DMS153 treated with DMSO at 0.1 percent for 48 hours (cell line): ENCODE results near the gene PRKAR1A.
"Not testable (repeated sequence)": the region's sequence is repeated elsewhere in the genome, so short reads cannot be mapped to it uniquely, and the experiment has no call there.

Experiments
- DNase-seq: peaks from one replicate; lab custom pipeline; 2025; ENCODE audit not compliant: unreplicated experiment; lab: John Stamatoyannopoulos, UW

Gene PRKAR1A

DNA sequence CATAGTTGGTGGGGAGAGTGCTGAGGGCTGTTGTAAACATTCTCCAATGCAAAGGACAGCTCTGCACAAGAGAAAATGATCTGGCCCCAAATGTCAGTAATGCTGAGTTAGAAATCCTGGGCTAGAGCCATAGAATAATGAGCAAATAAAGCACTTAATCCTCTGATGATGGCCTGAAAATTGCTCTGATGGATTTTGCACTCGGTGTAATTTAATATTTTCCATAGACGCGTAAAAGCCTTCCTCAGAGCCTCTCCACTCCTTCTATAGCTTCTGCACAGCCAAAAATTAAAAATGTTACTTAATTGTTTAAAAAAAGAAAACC is 65.2 kb downstream of the PRKAR1A start:
- no peak for DNase-seq

DNA sequence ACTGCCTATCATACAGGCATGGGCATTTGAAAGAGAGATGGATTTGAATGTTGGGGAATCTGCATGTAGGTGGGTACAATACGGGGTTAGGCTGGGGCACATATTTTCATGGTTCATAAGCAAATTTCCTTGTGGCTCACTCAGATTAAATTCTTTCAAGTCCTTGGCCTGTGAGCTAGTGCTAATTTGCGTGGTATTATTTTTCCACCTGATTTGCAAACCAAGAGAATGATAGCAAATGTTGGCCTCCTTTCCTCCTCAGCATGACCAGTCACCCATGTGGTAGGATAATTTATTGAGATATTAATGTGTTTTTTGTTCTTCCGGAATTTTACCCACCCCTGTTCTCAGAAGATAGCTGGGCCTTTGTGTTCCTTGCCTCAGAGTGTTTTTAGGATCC is 66.0 kb downstream of the PRKAR1A start:
- no peak for DNase-seq

DNA sequence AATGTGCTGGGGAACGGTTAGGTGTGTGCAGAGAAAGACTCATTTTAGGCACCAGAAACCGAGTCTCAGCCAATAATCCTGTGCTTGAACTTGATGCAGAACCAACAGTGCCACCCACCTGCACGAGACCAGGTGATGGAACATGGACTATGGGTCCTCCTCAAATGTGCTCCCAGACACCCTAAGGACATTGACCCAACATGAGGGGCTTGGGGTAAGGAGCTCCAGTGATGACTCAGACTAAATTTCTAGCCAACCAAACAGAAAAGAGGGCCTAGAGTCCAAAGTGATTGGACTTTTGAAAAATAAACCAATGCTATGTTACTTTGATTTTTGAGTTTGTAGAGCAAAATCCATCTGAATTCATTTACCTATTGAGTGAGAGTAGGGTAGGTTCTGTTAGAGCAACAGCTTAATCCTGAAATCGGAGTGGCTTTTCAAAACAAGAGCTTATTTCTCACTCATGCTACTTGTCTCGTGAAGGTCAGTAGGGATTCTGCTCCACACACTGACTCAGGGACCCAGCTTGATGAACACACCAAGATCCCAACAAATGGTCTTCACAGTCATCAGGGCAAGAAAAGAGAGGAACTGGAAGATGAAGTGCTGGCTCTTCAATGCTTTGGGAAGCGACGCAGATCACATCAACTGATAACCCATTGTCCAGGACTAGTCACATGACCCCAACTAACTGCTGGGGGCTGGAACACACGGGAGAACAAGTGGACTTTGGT is 67.1 kb downstream of the PRKAR1A start:
- no peak for DNase-seq

DNA sequence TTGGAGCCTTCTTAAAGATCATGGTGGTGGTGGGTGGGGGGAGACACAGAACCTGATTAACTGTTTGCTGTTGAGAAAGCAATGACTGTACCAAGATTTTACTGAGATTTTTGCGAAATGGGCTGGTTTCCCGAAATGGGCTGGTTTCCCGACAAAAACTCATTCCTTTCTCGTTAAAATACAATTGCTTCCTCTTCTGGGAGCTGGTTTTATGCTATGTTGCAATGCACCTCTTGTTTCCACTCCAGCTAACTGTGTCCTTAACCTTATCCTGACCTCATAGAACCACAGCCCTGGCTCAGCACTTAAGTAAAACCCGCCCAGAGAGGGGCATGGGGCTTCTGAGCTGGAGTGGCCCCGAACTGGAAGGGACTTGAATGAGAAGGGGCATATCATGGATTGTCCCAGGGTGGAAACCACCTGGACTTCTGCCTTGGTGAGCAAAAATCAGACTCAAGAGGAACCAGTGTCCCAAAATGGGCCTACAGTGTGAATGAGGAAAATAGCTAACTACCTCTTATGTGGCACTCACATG is 68.1 kb downstream of the PRKAR1A start:
- no peak for DNase-seq

DNA sequence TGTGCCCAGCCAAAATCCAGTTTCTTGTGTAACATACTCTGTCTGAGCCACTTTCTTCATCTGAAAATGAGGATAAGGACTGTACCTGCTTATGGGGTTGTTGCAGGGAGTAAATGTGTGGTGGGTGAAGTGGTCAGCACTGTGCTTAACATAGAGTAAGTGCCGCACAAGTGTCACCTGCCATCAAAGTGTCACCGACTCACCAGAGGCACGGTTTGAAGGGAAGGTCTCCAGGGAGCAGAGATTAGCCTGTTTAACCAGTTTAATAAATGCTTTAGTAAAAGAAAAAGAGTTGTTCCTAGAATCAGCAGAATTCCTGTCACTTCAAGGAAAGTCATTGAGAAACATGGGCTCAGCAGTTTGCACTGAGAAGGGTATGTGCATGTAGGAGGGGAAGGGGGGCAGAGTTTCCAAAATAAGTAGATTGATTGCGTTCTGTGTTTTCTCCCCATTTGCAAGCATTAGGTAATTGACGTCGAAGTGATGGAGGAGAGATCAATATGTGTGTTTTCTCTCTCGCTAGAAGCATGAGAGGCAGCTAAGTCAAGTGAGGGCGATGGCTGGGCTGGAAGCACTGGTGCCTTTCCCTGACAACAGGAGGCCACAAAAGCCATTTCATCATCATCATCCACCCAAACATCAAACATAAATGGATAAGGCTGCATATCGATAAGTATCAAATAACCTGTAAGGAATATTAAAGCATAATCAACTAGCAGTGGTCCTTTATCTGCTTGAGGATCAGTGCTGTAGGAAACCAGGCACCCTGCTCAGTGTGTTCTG is 69.8 kb downstream of the PRKAR1A start:
- DNase-seq: no peak

DNA sequence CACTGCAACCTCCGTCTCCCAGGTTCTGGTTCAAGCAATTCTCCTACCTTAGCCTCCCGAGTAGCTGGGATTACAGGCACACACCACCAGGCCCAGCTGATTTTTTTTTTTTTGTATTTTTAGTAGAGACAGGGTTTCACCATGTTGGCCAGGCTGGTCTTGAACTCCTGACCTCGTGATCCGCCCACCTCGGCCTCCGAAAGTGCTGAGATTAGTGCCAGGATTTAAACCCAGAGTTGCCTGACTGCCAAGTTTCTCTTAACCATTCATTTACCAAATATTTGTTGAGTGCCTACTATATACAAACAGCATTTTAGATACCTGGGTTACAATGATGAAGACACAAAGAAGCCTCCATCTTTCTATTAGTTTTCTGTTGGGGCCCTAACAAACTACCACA is 70.6 kb downstream of the PRKAR1A start:
- not testable (repeated sequence) for DNase-seq

DNA sequence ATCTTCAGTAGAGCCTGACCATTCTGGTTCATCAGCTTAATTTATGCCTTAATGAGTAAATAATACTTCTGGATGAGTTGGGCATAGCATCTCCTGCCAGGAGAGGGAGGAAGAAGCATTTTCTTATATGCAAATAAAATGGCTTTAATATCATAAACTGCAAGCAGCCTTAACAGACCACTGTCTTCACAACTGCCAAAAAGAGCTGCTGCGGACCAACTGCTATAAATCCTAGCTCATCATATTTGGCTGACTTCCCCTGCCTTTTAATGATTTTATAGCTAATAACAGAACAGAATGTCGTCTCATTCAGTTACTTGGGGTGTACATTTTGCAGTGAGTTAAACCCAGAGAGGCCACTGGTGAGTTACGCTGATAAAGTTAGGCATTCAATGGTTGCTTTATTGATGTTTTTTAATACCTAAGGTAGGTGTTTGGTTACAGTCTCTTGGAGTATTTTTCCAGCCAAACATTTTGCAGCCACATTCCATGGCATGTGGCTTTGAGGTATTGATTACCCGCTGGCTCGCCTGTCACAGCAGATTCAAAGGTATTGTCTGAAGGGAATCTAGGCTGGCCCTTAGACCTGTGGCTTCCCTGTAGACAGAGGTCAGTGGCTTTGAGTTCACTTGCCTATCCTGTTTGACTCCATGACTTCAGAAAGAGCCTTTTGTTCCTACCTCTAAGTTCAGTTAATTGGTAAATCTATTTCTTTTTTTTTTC is 72.5 kb downstream of the PRKAR1A start:
- no peak for DNase-seq

DNA sequence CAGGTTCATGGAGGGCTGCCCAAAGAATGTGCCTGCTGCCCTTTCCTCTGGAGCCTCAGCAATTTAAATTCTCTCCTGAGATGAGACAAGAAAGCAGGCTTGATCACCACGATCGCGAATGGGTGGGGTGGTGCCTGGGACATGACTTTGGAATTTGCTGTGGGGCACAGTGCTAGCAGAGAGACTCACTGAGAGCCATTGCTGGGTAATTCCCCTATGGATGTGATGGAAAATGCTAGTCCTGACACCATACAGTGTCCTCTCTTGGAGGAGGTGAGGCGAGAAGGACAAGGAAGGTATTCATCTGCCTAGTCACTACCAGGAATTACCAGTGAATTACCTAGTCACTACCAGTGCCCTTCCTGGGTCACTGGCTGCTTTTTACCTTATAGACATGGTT is 73.4 kb downstream of the PRKAR1A start:
- DNase-seq: no peak

DNA sequence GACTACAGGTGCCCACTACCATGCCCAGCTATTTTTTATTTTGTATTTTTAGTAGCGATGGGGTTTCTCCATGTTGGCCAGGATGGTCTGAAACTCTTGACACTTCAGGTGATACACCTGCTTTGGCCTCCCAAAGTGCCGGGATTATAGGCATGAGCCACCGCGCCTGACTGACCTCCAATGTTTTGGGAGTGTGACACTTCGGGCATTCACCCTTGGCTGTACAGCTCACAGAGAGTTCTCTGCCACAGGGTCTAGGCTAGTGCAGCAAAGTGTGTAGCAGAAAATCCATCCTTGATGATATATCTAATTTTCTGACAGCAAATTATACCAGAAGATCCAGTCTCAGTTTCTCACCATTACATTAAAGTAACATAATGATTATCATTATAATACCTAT is 74.8 kb downstream of the PRKAR1A start:
- no peak for DNase-seq

DNA sequence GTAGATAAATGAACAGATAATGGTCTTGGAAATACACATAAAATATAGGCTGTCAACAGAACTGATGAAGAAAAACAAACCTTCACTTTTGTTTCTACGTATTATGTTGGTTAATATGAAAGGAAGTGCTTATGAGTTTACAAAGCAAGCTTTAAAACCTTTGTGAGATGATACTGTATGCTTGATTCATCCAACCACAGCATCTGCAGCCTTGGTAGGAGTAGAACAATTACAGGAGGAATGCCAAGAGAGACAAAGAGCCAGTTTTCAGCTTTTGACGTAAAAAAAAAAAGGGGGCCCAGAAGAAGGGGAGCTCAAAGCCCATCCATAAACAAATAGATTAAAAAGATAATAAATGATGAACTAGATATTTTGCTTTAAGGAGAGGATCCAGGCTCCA is 75.6 kb downstream of the PRKAR1A start:
- no peak for DNase-seq

DNA sequence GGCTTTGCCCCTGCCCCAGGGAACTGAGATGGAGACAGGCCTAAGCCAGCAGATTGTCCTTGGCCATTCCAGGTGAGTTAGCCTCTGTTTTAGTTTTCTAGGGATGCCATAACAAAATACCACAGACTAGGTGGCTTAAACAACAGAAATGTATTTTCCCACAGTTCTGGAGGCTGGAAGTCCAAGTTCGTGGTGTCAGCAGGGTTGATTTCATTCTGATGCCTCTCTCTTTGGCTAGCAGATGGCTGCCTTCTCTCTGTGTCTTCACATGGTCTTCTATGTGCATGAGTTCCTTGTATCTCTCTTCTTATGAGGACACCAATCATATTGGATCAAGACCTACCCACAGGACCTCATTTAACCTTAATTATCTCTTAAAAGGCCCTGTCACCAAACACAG is 76.1 kb downstream of the PRKAR1A start:
- DNase-seq: no peak

DNA sequence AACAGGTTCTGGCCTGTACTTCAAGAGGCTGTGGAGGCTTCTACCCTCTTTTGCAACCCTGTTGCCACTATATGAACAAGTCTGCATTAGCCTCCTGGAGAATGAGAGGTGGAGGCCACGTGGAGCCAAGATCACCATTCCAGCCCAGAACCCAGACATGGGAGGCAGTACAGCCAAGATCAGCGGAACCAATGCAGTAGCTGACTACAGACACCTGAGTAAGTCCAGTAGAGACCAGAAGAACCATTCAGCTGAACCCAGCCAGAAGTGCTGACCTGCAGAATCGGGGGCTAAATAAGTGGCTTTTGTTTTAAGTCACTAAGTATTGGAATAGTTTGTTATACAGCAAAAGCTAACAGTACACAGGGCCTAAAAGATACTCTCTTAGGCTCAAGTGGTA is 76.9 kb downstream of the PRKAR1A start:
- DNase-seq: no peak

DNA sequence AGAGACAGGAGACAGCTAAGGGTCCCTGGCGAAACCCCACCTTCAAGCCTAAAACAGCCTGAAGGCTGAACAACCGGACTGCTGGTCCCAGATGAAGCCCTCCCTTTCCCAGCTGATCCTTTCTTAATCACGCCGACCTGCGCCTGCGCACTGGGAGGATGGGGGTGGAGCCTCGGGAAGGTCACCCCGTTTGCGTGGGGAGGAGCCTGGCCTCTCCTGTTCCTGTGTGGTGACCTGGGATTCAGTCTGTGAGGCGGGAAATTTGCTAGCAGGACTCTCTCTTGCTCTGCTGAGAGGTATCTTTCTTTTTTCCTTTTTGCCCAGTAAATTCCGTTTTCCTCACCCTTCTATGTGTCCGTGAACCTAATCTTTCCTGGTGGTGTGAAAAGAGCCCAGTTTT is 79.4 kb downstream of the PRKAR1A start:
- DNase-seq: no peak

DNA sequence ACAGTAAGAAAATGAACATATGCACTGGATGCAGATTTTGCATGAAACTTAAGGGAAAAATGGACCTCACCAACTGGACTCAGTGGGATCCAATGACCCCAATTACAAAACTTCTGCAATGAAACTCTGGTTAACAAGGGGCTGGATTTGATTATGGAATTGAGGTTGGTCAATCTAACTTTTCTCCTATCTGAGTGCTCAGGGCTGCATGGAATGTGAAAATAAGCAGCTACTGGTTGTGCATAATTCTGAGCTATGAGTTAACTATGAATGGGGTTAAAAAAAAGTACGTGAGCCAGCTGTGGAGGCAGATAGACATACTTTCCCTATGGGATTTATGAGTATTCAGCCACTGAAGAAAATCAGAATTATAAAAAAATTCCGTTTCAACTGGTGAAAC is 79.8 kb downstream of the PRKAR1A start:
- no peak for DNase-seq

DNA sequence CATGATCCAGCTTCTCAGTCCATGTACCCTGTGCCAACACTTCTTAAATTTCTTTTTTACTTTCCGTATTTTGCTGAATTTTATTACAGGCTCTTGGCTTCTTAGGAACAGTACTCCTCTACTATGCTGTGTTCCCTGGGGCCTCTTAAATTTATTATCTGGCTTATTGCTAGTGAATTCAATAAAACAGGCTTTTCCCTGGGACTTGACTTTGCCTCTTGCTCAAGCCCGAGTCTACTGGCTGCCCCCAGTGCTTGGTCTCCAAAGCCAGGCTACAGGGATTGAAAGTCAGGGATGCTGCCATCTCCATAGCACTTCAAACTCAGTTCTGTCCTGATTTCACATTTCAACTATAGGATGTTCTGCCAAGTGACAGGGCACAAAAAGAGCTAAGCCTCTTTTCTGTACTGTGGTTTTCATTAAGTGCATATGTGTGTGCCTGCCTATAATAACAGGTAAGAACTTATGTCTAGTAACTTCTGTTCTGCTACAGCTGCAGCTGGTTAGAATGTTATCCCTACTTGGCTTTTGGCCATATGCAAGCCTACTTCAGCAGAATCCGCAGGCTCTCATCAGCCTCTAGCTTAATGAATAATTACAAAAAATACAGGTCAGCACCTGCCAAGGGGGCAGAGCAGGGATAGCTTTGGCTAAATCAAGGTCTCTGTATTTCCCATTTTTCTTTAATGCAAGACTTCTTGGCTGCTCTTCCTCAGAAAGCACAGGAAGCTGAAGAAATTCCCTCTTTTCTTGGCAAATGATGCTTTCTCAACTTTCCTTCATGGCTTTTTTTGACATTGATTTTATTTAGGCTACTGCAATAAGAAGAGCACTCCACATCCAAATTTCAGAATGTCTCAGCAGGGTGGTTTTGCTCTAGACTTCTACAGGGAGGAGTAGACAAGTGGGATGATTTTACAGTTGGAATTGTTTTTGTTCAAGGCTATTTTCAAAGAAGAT is 80.7 kb downstream of the PRKAR1A start:
- no peak for DNase-seq

DNA sequence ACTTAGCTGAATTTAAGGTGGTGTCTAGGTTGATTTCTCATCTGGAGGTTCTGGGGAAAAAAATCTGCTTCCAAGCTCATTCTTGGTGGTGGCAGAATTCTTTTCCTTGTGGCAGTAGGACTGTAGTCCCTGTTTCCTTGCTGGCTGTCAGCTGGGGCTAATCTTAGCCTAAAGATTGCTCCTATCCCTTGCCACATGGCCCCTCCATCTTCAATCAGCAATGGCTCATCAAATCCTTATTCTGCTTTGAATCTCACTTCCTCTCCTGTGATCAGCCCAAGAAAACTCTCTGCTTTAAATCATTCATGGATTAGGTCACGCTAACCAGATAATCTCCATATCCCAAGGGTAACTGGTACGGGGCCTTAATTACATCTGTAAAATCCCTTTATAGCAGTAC is 82.3 kb downstream of the PRKAR1A start:
- no peak for DNase-seq

DNA sequence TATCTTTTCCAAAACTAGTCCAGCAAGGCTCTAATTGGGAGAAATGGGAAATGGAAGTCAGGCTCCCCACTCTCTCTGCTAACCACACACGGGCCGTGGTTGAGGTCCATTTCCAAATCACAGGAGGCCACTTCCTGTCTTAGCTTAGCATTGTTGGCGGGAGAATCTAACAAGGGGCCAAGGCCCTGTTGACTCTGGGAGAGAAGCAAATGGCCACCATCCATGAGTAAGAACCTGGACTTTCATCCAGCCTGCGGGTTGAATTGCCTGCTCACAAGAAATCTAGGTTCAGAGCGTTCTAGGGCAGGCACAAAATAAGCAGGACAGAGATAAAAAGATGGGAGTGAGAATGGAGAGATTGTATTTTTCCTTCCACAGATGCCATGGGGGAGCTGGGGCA is 83.3 kb downstream of the PRKAR1A start:
- no peak for DNase-seq

DNA sequence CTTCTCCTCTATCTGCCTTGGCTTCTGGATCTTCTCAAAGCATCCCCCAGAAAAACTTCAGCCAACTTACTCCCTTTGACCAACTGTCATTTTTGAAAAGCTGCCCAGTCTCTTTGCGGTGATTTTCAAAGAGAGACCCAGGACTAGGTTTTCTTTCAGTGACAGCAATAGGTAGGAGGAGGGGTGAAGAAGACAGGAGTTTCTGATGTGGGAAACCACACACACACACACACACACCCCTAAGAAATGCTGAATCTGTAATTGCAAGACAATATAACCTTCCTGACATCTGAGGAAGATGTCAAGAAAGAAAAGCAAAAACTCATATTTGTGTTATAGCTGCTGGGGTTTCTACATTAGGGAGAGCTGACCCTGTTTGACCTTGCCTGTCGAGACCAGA is 83.8 kb downstream of the PRKAR1A start:
- DNase-seq: no peak

DNA sequence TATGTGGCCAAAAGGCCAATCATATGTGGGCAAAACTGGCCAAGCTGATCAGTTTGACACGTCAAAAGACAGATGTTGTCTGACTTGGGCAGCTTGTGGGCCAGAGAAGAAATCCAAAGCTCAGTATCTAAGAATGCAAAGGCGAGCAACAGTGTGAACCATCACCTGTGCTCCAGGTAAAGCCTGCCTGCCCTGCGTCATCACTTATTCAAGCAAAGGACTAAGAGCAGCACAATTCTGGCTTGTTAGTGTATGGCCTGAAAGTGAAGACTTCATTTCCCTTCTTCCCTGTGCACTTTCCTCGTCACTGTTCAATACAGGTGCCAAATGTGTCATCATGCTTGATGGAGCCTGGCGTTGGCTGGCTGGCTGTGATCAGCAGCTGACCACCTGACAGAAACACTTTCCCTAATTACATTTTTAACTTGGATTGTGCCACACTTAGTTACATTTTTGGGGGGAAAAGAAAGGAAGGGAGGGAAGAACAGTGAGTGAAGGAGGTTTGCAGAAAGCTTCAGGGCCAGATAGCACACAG is 84.2 kb downstream of the PRKAR1A start:
- no peak for DNase-seq

DNA sequence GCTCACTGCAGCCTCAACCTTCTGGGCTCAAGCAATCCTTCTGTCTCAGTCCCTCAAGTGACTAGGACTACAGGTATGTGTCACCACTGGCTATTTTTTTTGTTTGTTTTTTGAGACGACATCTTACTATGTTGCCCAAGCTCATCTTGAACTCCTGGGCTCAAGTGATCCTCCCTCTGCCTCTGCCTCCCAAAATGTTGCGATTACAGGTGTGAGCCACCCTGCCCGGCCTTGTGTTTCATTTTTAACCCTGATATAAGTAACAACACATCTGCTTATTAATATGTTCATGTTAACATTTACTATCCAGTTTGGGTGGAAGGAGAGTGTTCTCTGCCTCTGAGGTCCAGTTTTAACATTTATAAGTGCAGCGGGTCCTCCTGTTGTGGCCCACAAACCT is 85.8 kb downstream of the PRKAR1A start:
- no peak for DNase-seq

DNA sequence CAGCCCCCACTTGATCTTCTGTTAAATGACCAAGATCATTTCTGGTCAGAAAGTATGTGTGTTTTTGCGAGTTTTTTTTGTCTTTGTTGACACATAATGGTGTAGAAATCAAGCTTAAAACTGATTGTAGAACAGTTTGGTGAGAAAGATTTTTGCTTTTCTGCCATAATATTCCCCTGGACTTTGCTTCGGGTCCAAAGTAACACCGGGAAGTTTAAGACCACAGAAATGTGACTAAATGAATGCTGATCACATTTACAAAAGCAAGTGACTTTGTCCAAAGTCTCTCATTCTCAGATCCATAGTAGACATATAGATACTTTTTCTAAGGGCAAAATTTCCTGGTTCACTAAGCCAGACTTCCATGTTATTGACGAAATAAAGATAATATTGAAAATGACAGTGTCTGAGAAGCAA is 86.3 kb downstream of the PRKAR1A start:
- DNase-seq: no peak
